Peyer's patch (tissue), 4 donors: ENCODE measurements around the gene NES. TPM values are rescaled to one million over a fixed set of nuclear protein-coding genes. Genes with fewer than 3 reads are reported as not detected.
A peak's percentile ranks its signal among the peaks of the same experiment; 100 is the strongest.
"Not testable (repeated sequence)": the region's sequence is repeated elsewhere in the genome, so short reads cannot be mapped to it uniquely, and the experiment has no call there.

Experiments used
- DNase-seq, 3 donors: peaks; one replicate each; pipeline ENCODE4 v3.0.0-alpha.2; 2017 to 2019
- H3K27ac ChIP-seq, 4 donors: fragments of 200-600 bp; sonication (generic); one replicate each; pipeline ENCODE4 v1.5.1; 2016 to 2019
- H3K27me3 ChIP-seq, 2 donors: fragments of 200-600 bp; sonication (generic); one replicate each; pipeline ENCODE4 v1.5.1; 2019
- H3K36me3 ChIP-seq, 3 donors: fragments of 200-600 bp; sonication (generic); one replicate each; pipeline ENCODE4 v1.5.1; 2016 to 2019
- H3K4me1 ChIP-seq, 4 donors: fragments of 200-600 bp; sonication (generic); one replicate each; pipeline ENCODE4 v1.5.1; 2016 to 2019
- H3K4me3 ChIP-seq, 4 donors: fragments of 200-600 bp; sonication (generic); 1 replicate in 3 of 4; 2 replicates in 1 of 4; pipeline ENCODE4 v1.5.1; 2016 to 2019; ENCODE audit warnings: mild to moderate bottlenecking in 1 of 4
- H3K9me3 ChIP-seq, 4 donors: fragments of 200-600 bp; sonication (generic); one replicate each; pipeline ENCODE4 v1.5.1; 2016 to 2019; ENCODE audit warnings: mild to moderate bottlenecking in 1 of 4
- POLR2A ChIP-seq, 2 donors: fragments of 450-650 bp; IDR thresholded peaks; one replicate each; pipeline ENCODE4 v1.5.1; 2017; ENCODE audit warnings: antibody characterized with exemption in 2 of 2, mild to moderate bottlenecking in 2 of 2, moderate library complexity in 2 of 2
- total RNA-seq, 4 donors: library from RNA; depleted of rRNA; stranded (reverse); fragments of >200 nt; gene quantifications; one replicate each; pipeline ENCODE4 v1.1.0, GENCODE V29; 2016
- TF ChIP-seq, protein P1 (sequence below), 6 experiments: fragments of 450-650 bp in 4 of 6; fragments of 200-600 bp in 2 of 6; sonication (generic) in 1 of 6; IDR thresholded peaks; one replicate each; pipeline ENCODE4 v1.5.1; 2017 to 2019; ENCODE audit warnings: antibody characterized with exemption in 6 of 6, mild to moderate bottlenecking in 3 of 6, moderate library complexity in 1 of 6

NES gene
- total RNA-seq, 4 donors from 2014 or later, result 2.8 to 25.6 (median 3.1) TPM

- H3K4me1 ChIP-seq, result peaks cover 0 to 15% (median 11%) of the 10 kb centered on the region in 4 donors
- no peak for DNase-seq
- no peak overlapping the region for H3K4me3 ChIP-seq
- TF ChIP-seq, protein P1, sequence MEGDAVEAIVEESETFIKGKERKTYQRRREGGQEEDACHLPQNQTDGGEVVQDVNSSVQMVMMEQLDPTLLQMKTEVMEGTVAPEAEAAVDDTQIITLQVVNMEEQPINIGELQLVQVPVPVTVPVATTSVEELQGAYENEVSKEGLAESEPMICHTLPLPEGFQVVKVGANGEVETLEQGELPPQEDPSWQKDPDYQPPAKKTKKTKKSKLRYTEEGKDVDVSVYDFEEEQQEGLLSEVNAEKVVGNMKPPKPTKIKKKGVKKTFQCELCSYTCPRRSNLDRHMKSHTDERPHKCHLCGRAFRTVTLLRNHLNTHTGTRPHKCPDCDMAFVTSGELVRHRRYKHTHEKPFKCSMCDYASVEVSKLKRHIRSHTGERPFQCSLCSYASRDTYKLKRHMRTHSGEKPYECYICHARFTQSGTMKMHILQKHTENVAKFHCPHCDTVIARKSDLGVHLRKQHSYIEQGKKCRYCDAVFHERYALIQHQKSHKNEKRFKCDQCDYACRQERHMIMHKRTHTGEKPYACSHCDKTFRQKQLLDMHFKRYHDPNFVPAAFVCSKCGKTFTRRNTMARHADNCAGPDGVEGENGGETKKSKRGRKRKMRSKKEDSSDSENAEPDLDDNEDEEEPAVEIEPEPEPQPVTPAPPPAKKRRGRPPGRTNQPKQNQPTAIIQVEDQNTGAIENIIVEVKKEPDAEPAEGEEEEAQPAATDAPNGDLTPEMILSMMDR (IDR thresholded peaks at IDR 0.05), result no peak
- TF ChIP-seq POLR2A (IDR thresholded peaks at IDR 0.05), result no peak
- H3K27ac ChIP-seq, result no peak overlapping the region
- H3K9me3 ChIP-seq, result no peaks in the 10 kb centered on the region
- no peaks in the 10 kb centered on the region for H3K36me3 ChIP-seq
- H3K27me3 ChIP-seq, result peaks cover 0 to 17% of the 10 kb centered on the region in 2 donors
These were observed 37.6 kb downstream of the NES start for GRCh38 chr1:156639601-156640101.

DNA sequence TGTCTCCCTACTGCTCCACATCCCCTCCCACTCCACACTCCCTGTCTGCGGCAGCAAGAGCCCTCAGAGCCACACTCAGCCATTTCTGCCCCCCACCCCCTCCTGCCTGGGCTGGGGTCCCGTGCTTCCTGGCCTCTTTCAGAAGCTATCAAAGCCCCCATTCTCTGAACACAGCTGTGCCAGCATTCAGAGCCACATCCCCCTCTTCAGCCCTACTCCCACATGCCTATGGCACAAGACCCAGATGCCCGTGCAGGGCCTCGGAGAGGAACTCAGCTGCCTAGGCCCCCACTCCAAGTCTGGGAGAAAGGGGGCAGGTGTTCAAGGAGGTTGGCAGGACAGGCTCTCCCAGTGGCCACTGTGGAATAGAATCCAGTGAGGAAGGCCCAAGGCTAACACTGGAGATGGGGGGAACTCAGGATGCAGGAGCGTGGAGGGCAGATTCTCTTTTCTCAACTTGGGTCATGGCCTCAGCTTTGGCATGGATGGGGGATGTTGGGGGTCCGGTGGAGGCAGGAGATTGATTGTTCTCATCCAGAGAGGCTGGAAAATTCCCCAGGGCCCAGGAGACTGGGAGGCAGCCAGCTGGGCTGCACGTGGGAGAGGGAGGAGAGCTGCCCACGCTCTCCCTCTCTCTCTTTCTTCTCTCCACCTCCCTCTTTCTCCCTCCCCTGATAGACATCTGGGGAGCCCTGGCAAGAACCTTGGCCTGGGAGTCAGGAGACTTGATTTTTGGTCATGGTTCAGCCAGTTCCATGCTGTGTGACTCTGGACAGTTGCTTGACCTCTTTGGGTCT, 38.8 kb downstream of the NES start:
- TF ChIP-seq POLR2A (IDR thresholded peaks at IDR 0.05), result no peak
- TF ChIP-seq, protein P1 (IDR thresholded peaks at IDR 0.05), result no peak
- DNase-seq, result no peak
- Histone ChIP-seq H3K4me3 (no peak overlapping the region), H3K27ac (no peak overlapping the region), H3K4me1 (peaks cover 0 to 15% (median 11%) of the 10 kb centered on the region in 4 donors), H3K27me3 (peaks cover 0 to 17% of the 10 kb centered on the region in 2 donors), H3K36me3 (no peaks in the 10 kb centered on the region), H3K9me3 (no peaks in the 10 kb centered on the region)

DNA sequence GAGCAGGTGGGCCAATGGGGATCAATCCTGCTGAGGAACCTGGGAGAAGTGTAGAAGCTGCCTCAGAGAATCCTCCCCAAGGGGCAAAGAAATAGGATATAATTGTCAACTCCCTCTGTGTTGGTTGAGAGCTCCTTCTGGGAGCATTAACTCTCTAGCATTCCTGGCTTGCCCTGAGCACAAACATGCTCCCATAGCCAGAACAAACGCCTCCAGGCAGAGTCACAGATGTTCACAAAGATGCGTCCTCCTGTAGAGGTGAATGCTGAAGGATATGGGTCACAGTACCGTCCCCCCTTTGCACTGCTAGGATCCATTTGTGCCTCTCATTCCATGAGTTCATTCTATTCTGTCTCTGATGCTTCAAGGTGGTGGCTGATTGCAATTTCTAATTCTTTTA, 44.9 kb downstream of the NES start:
- TF ChIP-seq, protein P1 (IDR thresholded peaks at IDR 0.05), result no peak
- TF ChIP-seq POLR2A (IDR thresholded peaks at IDR 0.05), result no peak
- H3K4me3 ChIP-seq, result no peak overlapping the region
- H3K9me3 ChIP-seq, result no peaks in the 10 kb centered on the region
- H3K4me1 ChIP-seq, result no peaks in the 10 kb centered on the region
- H3K27ac ChIP-seq, result no peak overlapping the region
- no peaks in the 10 kb centered on the region for H3K36me3 ChIP-seq
- H3K27me3 ChIP-seq, result no peaks in the 10 kb centered on the region
- DNase-seq, result no peak

DNA sequence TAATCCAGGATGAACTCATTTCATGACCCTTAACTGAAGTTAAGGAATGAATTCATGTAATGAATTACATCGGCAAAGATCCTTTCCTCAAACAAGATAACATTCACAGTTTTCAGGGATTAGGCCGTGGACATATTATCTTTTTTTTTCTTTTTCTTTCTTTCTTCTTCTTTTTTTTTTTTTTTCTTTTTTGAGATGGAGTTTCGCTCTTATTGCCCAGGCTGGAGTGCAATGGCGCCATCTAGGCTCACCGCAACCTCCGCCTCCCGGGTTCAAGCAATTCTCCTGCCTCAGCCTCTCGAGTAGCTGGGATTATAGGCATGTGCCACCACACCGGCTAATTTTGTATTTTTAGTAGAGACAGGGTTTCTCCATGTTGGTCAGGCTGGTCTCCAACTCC, 46.1 kb downstream of the NES start:
- H3K27ac ChIP-seq, H3K4me1 ChIP-seq, DNase-seq, H3K27me3 ChIP-seq, H3K9me3 ChIP-seq, H3K4me3 ChIP-seq, H3K36me3 ChIP-seq: not testable (repeated sequence)

DNA sequence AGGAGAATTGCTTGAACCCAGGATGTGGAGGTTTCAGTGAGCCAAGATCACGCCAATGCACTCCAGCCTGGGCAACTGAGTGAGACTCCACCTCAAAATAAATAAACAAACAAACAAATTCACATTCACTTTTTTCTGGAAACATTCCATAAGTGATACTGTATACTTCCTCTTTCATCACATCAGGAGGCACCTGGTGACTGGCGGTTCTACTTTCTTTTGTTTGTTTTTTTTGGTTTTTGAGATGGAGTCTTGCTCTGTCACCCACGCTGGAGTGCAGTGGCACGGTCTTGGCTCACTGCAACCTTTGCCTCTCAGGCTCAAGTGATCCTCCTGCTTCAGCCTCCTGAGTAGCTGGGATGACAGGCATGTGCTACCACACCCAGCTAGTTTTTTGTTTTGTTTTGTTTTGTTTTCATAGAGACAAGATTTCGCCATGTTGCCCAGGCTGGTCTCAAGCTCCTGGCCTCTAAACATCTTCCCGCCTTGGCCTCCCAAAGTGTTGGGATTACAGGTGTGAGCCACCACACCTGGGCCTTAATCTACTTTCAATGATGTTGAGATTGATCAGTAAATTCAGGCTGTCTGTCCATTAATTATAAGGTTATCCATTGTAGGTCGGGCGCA, 47.3 kb downstream of the NES start:
- DNase-seq, result no peak
- Histone ChIP-seq H3K36me3 (no peaks in the 10 kb centered on the region), H3K9me3 (no peaks in the 10 kb centered on the region), H3K27ac (no peak overlapping the region), H3K4me1 (peaks cover 8 to 9% (median 8%) of the 10 kb centered on the region in 4 donors), H3K27me3 (peaks cover 0 to 6% of the 10 kb centered on the region in 2 donors), H3K4me3 (no peak overlapping the region)
- no peak for TF ChIP-seq POLR2A (IDR thresholded peaks at IDR 0.05)
- TF ChIP-seq, protein P1 (IDR thresholded peaks at IDR 0.05), result no peak

DNA sequence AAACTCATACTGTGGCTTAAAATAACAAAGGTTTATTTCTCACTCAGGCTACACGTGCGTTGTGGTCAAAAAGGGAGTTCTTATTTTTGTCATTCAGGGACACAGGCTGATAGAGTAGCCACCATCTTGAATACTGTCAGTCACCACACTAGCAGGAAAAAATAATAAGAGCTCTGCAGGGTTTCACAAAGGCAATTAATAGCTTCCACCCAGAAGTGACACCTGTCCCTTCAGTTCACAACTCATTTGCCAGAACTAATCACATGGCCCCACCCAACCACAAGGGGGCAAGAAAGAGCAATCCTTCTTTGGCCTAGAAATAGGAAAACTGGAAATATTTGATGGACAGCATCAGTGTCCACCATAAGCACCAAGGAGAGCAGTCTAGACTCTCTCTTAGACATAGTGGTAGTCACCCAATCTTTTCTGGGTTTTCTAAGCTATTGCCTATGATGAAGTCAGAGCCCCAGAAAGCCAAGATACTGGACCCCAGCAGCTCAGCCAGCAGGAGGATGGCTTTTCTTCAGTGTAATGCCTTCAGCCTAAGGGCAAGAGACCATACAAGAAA, 49.8 kb downstream of the NES start:
- DNase-seq, result peak in 2 of 3 donors; percentile 31 to 73
- Histone ChIP-seq H3K36me3 (no peaks in the 10 kb centered on the region), H3K27ac (no peak overlapping the region), H3K9me3 (no peaks in the 10 kb centered on the region), H3K4me3 (no peak overlapping the region), H3K4me1 (peaks cover 14 to 24% (median 20%) of the 10 kb centered on the region in 4 donors), H3K27me3 (peaks cover 0 to 21% of the 10 kb centered on the region in 2 donors)
- no peak for TF ChIP-seq POLR2A (IDR thresholded peaks at IDR 0.05)
- TF ChIP-seq, protein P1 (IDR thresholded peaks at IDR 0.05), result peak; percentile 33 to 78 (median 61)
